Activated naive CD8-positive, alpha-beta T cell treated with anti-CD3 and anti-CD28 coated beads, Interleukin-2, amount 50 U/mL, for 16 hours (primary cell): ENCODE results near the gene SPINK9.
"Not testable (repeated sequence)": the region's sequence is repeated elsewhere in the genome, so short reads cannot be mapped to it uniquely, and the experiment has no call there.

Experiments
- DNase-seq: peaks from one replicate; pipeline ENCODE4 v3.0.0-alpha.2; 2020; ENCODE audit warnings: low read depth, low spot score

The SPINK9 gene, protein sequence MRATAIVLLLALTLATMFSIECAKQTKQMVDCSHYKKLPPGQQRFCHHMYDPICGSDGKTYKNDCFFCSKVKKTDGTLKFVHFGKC

DNA sequence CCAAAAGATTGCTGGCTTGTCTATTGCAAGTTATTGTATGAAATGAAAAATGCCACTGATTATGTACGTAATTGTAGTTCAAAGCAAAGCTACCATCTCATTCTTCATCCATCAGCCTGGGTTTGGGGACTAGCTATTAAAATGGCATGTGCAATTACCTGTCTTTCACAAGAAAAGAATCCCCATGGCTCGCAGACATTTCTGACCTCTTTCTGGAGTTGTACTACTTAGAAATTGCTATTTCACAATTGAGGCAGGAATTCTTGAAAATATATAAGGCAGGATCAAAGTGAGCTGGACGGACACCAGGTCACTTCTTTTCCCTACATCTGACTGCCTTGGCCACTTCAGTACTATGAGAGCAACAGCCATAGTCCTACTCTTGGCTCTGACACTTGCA lies at the start of gene SPINK9:
TSS of gene SPINK9 (plus strand) at position 301 of the 400 bp plus-strand sequence. CDS start at position 356, 55 bp downstream.
- DNase-seq, result no peak

DNA sequence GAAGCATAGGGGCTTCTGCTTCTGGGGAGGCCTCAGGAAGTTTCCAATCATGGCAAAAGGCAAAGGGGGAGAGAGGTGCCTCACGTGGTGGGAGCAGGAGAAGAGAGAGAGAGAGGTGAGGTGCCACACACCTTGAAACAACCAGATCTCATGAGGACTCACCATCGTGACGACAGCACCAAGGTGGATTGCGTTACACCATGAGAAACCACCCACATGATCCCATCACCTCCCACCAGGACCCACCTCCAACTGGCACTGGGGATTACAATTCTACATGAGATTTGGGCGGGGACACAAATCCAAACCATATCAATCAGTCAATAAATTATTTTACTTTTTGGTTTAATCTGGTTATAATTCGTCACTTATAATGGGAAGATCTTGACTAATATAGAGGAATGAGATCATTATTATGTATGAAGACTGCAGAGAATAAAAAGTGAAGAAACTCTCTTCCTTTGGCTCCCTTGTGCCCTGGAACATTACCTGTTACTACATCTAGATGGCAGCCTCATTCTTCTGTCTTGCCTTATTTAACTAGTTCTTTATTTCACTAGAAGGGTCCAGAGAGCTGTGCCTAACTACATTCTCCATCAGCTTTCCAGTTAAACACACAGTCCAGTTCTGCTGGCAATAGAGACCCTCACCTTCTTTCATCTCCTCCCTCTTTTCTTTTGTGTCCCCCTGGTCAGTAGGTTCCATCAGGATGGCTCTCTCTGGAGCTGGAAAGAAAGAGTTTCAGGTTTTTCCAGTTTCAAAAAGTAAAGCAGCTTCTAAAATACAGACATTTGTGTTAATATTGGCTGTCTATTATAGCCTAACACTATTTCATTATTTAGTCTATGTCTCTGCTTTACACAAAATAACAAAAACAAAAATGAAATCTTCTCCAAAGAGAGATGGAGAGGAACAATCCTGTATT lies 44.8 kb upstream of the SPINK9 start:
- DNase-seq, result no peak

DNA sequence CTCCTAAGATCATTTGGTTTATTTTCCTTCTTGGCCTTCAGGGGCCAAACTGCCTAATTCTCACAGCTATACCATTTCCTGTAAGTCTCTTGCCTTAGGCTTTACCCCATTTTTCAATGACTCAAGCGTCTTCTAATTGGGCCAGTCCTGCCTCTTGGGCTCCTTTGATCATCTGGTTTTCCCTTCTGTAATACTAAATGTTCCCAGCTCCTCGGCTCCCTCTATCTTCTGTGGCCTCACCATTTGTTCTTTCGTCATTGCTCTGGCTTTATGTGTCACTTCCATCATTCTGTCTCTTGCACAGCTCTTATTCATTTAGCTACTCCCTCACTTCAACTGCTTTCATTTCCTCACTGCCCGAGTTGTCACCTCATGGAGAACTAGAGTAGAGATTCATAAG lies 37.6 kb upstream of the SPINK9 start:
- DNase-seq, result no peak

DNA sequence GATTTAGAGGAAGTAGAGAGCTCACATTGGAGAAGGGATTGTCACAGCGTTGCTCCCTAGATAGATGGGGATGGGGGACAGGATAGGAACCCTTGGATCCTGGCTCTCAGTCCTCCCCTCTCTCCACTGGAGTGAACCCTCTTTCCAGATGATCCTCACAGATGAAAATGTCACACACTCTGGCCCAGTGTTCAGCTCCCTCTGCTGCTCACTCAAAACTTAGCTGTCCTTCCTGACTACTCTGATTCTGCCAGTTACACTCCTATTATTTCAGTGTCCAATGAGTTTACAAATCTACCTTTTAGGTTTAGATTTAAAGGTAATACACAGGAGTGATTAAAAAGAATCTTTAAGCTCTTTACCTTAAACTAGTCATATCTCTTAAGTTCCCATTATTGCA lies 28.9 kb upstream of the SPINK9 start:
- DNase-seq, result no peak

DNA sequence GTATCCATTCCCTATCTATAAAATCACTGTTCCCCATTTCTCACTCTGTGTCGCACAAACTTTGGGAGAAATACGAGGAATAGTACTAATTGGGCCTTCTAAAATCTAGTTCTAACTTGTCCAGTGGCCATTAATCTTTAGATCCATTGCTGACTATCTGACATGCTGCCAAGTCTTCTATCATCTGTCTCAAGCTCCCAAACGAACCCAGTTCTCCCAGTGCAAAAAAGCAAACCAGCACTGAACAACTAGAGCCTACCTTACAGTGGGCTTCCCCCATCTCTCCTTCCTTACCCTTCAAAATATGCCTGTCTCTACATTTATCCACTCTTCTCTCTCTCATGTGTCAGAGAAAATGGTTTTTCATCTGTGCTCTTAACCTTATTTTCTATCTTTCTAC lies 26.3 kb upstream of the SPINK9 start:
- no peak for DNase-seq

DNA sequence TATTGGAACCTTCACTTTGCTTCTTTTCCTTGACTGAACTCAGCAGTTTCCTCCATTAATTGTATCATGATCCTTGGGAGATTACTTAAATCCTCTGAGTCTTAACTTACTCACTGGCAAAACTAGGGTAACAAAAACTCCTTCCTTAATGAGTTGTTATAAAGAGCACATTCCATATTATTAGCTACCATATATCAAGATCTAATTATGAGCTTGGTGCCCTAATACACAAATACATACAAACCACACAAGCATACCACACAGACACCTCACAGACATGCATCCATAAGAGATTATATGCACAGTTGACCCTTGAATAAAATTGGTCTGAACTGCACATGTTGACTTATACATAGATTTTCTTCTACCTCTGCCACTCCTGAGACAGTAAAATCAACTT lies 25.6 kb upstream of the SPINK9 start:
- no peak for DNase-seq

DNA sequence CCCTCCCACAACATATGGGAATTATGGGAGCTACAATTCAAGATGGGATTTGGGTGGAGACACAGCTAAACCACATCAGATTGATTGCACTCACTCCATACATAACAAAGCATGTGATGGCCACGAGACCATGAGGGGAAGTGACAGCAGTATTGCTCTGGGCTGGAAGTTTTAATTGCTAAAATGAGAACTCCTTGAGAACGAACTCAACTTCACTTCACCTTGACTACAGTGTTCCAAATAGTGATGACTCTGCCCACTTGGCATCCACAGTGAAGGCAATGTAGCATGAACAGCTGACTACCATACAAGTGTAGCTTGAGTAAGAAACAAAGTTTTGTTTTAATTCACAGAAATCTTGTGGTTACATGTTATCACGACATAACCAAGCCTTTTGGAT lies 23.9 kb upstream of the SPINK9 start:
- no peak for DNase-seq

DNA sequence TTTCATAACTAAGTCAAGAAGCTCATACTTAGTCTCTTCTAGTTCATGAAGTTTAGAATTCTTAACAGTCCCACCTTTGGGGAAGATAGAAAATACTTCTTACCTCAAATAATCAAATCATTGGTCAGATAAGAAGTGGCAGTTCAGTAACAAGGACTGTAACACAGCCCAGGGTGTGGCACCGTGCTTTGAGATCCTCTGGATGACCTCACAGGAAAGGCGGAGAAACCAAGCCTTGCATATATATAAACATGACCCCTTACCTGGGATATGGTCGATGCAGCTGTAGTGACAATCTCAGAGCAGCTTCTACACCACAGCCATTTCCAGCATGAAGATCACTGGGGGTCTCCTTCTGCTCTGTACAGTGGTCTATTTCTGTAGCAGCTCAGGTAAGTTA lies 23.2 kb upstream of the SPINK9 start, which contains the start of gene SPINK7:
TSS of gene SPINK7 (plus strand) at position 271 of the 400 bp plus-strand sequence. CDS start at position 332, 61 bp downstream.
- no peak for DNase-seq

DNA sequence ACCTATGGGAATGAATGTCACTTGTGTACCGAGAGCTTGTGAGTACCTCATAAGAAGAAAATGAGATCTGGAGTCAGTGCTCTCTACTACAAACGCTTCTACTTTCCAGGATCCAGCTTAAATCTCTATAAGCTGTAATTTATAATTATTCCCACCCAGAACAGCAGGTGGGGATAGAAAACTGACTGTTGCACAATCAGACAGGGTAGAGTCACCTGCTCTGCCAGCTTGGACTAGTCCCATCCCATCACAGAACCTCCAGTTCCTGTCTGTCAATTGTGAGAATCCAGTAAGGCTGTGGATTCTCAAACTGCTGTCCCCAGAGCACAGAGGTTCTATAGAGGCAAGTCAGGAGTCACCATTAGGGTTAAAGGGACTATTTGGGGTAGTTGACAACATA lies 21.2 kb upstream of the SPINK9 start:
- DNase-seq, result no peak

DNA sequence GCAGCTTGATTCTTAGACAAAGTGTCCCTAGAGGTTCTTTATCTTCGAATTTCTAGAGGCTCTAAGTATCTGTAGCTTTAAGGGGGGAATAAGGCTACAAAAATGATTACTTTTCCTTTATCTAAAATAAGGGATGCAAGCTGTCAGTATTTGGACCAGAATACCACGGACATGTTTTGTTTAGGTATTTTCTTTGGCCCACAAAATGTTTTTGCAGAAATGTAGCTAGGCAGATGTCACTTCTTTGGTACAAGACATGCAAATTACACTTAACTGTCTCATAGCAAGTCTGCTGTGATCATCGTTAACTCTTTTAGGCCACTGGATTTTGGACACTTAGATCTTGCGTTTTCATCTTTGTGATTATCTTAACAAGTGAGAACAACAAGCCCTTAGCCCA lies 20.6 kb upstream of the SPINK9 start:
- DNase-seq, result no peak

DNA sequence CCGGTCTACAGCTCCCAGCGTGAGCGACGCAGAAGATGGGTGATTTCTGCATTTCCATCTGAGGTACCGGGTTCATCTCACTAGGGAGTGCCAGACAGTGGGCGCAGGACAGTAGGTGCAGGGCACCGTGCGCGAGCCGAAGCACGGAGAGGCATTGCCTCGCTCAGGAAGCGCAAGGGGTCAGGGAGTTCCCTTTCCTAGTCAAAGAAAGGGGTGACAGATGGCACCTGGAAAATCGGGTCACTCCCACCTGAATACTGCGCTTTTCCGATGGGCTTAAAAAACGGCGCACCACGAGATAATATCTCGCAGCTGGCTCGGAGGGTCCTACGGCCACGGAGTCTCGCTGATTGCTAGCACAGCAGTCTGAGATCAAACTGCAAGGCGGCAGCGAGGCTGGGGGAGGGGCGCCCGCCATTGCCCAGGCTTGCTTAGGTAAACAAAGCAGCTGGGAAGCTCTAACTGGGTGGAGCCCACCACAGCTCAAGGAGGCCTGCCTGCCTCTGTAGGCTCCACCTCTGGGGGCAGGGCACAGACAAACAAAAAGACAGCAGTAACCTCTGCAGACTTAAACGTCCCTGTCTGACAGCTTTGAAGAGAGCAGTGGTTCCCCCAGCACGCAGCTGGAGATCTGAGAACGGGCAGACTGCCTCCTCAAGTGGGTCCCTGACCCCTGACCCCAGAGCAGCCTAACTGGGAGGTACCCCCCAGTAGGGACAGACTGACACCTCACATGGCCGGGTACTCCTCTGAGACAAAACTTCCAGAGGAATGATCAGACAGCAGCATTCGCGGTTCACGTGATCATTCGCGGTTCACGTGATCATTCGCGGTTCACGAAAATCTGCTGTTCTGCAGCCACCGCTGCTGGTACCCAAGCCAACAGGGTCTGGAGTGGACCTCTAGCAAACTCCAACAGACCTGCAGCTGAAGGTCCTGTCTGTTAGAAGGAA lies 15.1 kb upstream of the SPINK9 start:
- DNase-seq, result not testable (repeated sequence)

DNA sequence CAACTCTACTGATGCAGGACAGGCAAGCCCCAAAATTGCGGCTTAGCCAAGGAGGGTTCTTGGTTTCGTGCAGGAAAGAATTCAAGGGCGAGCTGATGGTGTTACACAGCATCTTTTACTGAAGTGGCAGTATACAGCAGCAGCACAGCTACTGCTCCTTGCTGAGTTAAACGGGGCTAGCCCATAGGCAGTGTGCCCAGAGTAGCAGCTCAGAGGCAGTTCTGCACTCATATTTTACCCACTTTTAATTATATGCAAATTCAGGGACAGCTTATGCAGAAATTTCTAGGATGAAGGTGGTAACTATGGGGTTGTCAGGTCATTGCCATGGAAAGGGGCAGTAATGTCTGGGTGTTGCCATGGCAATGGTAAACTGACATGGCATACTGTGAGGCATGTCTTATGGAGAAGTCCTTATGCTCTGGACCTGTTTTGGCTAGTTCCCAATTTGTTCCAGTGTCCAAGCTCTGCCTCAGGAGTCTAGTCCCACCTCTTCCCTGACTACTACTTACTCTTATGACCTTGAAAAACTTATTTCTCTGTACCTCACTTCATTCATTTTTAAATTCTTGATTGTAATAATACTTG lies 2.0 kb upstream of the SPINK9 start:
- DNase-seq, result no peak

DNA sequence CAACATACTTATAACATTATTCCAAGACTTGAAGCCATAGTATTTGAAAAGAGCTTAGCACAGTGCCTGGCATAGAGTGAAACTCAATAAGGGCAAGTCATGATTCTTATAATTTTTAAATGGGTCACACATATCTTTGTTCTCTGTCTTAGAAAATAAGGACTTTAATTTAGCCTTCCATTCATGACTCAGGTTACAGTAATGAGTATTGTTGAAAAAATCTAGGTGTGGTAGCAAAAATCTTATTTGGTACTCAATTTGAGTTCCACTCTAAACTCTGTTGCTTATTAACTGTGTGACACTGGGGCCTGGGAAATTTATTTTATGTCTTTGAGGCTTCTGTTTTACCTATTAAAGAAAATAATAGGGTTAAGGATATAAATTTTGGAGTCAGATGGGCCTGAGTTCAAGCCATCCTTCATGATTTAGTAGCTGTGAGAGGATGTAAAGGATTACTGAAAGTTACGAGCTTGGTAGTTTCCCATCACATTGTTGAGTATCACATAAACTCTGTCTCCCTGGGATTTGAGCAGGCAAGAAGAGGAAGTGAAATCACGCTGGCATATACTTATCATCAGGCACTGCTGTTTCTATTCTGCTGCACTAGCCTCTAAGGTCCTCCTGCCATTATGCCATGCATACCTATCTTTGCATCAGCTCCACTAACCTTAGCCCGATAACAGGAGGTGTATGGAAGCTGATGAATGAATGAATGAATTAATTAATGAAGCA lies 1.5 kb downstream of the SPINK9 start:
- no peak for DNase-seq

DNA sequence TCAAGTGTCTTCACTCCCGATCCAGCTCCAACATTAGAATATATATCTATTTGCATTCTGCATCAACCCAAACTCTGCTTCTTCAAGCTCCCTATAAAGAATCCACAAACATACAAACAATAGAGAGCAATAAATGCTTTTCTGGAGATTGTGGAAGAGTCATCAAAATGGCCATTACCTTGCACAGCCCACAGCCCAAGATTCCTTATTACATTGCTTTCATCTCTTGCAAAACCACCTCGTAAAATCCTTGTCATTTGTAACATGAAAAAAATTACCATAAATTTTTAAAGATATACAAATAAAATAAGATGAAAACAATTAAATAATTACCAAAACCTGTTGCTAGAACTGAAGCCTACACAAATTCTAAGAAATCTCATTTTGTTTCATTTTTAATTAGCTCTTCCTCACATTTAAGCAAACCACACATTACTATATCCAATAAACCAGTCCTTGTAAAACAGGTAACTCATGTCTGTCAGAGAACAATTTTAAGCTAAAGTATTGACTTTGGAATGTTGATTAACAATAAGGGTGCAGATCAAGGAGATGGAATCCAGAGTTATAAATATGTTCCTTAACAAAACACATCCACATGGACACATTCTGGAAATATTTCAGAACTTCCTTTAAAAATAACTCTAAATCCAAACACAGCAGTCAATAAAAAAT lies 7.1 kb downstream of the SPINK9 start:
- no peak for DNase-seq

DNA sequence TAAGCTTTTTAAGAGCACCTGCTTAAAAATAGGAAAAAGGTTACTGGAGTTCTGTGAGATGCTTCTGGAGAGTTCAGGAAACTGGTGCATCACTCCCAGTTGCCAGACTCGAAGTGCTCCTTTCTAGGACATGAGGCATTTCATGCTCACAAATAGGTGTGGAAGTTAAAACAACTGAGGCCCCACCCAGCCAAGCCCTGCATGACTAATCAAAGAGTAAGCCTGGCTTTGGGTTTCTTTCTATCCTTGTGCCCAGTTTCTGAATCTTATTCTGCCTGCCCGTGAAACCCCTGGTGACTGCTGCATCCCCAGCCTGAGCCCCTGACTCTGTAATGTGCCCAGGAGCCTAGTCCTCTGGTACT lies 7.7 kb downstream of the SPINK9 start:
- no peak for DNase-seq

DNA sequence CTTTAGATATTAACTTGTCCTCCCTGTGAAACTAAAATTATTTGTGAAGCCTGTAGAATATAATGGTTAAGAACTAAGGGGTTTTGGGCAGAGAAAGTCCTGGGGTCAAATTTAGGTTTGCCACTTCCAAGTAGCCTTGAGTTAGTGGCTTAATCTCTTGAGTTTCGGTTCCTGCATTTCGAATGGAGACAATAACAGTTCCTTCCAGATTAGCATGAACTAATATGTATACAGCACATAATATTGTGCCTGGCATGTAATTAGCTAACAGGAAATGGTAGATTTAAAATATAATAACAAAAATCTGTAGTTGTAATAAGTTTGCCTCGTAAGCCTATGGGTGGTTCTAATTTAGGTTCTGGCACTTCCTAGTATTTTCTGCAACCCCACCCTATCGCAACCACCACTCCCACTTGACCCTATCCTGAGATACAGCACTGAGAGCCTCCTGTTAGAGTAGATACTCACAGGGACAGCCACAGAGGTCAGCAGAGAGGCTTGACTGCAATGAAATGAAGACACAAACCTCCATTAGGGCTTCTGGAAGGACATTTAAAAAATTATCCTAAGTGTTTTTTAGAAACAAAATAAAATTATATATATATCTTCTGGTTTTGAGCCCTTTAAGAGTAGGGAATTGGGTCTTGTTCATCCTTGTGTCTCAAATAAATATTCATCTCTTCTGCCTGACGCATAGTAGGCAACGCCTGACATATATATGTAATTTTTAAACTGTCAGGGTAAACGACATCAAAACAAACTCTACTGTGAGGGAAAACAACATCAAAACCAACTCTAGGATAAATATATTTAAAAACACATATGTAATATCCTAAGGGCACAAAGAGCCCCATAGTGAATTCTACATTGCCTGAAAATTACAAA lies 8.5 kb downstream of the SPINK9 start:
- no peak for DNase-seq

DNA sequence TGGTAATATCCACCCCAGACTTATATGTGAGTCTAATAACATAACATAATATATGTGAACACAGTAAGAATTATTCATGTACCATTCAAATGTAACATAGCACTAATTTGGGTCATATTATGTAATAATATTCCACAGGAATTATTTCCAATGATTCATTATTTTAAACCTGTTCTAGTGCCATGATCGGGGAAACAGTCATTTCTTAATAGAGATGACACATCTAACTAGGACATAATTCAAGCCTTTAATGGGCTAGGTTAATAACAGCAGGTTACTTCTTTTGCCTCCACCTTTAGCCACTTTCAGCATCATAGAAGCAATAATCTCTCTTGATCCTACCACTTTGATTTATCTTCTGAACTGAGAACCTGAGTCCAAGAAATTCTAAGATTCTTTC lies 12.3 kb downstream of the SPINK9 start:
- DNase-seq, result no peak

DNA sequence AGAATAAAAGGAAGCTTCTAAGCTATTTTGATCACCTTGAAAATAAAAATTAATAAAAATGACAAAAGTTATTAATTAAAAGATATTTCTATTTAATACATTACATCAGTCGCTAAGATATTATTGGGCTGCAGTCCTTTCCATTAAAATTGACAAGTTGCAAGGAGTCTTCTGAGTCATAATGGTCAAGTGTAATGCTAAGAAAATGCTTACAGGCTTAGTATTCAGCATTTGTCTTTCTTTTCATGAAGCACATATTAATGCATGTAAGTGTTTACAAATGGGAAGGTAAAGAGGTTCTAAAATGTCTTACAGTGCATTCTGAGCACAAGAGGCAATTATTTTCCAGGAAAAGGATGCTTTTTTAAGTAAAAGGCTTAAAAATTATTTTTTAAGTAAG lies 17.3 kb downstream of the SPINK9 start:
- DNase-seq, result no peak

DNA sequence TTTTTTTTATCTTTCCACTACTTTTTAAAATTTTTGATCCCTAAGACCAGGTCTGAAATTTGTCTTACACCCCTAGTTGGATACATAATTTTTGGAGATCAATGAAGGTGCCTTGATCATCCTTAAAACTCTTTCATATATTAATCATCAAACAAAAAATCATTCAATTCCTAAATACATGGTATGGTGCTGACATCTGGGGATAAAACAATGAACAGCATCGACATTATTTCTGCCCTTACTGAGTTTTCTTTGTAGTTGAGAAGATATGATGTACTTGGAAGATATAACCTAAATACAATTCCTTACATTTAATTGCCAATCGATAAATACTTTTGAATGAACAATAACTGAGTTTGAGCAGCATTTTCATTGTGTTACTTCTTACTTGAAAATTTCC lies 18.3 kb downstream of the SPINK9 start:
- DNase-seq, result no peak

DNA sequence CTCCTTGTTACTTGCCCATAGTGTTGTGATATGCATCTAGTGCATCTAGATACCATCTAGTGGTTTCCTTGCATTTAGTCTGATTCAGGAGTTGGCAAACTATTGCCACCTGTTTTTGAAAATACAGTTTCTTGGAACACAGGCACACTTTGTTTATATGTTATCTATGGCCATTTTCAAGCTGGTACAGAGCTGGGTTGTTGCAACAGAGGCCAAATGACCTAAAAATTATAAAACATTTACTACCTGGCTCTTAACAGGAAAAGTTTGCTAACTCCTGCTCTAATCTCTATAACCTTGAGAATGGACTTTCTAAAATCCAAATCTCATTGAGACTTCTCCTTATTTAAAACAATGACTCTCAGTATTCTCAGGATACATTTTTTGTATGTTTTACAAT lies 29.0 kb downstream of the SPINK9 start:
- no peak for DNase-seq
